ENCODE measurements around the gene DOCK4. TPM values are rescaled to one million over a fixed set of nuclear protein-coding genes. Genes with fewer than 3 reads are reported as not detected.

The DOCK4 gene
- total and polyA plus RNA-seq, 2 of the 8 experiments (the other 6 are each of a cell fraction or from before 2014, with no cell fraction given): 5.1 to 23.6 TPM

GRCh38 chr7:111911166-111911961 is 294.8 kb downstream of the DOCK4 start:
- ChIA-PET CTCF (ENCODE audit: partially characterized antibody) (no interaction called here), POLR2A (ENCODE audit: partially characterized antibody) (no interaction called here)
- no peak overlapping the region for H4K5ac ChIP-seq (ENCODE audit: insufficient read length, low read depth, low read length)
- H2AFZ ChIP-seq (ENCODE audit: low read length): no peak overlapping the region
- H3K4me3 ChIP-seq (ENCODE audit: extremely low read depth in 1 of 4, insufficient read depth in 2 of 4, low read depth in 3 of 4, low read length in 4 of 4): no peak overlapping the region
- H3K27me3 ChIP-seq (replicated peaks in 1 of 4; ENCODE audit: control insufficient read depth in 3 of 4, extremely low read depth in 1 of 4, insufficient read depth in 3 of 4, low read length in 3 of 4): no peaks in the 10 kb centered on the region
- H4K91ac ChIP-seq (replicated peaks; ENCODE audit: insufficient read length, low read length): no peak overlapping the region
- H3K79me2 ChIP-seq (ENCODE audit: control insufficient read depth in 1 of 2, insufficient read depth in 2 of 2, low read length in 2 of 2): no peaks in the 10 kb centered on the region
- no peak overlapping the region for H2BK12ac ChIP-seq (ENCODE audit: low read depth, low read length)
- no peak overlapping the region for H3K18ac ChIP-seq (ENCODE audit: extremely low read depth, low read length)
- H4K8ac ChIP-seq (ENCODE audit: extremely low read depth, insufficient read depth, low read length): no peak overlapping the region
- FAIRE-seq (no peak), DNase-seq (ENCODE audit: low read depth in 1 of 2, low spot score in 2 of 2) (no peak)
- H4K20me1 ChIP-seq (replicated peaks in 1 of 2; ENCODE audit: control insufficient read depth in 1 of 2, insufficient read depth in 2 of 2, low read length in 2 of 2): no peaks in the 10 kb centered on the region
- no peak overlapping the region for H3K9ac ChIP-seq (replicated peaks in 1 of 4; ENCODE audit: extremely low read depth in 1 of 4, low read depth in 3 of 4, low read length in 3 of 4)
- no peak overlapping the region for H3K27ac ChIP-seq (ENCODE audit: low read depth, low read length)
- no peak overlapping the region for H2AK5ac ChIP-seq (ENCODE audit: low read depth, low read length)
- no peak overlapping the region for H2BK120ac ChIP-seq (replicated peaks; ENCODE audit: low read depth, low read length)
- H3K4ac ChIP-seq (replicated peaks; ENCODE audit: insufficient read length, low read depth, low read length): no peak overlapping the region
- H3K56ac ChIP-seq (replicated peaks; ENCODE audit: insufficient read length, low read depth, low read length): no peak overlapping the region
- H3K4me1 ChIP-seq (replicated peaks in 1 of 4; ENCODE audit: control insufficient read depth in 3 of 4, insufficient read depth in 4 of 4, low read length in 3 of 4): no peaks in the 10 kb centered on the region
- no peak overlapping the region for H2BK20ac ChIP-seq (ENCODE audit: low read length)
- no peak overlapping the region for H2BK15ac ChIP-seq (ENCODE audit: low read length)
- H3K14ac ChIP-seq (ENCODE audit: insufficient read length): no peak overlapping the region
- no peaks in the 10 kb centered on the region for H3K79me1 ChIP-seq (ENCODE audit: low read depth, low read length)
- peaks cover 8% of the 10 kb centered on the region; the same call in 1 of the 2 replicates for H3K23me2 ChIP-seq (ENCODE audit: low read depth, low read length)
- H3K23ac ChIP-seq (ENCODE audit: insufficient read length): no peak overlapping the region
- no peaks in the 10 kb centered on the region for H3K9me3 ChIP-seq (ENCODE audit: insufficient read depth in 2 of 2, low read depth in 1 of 2, low read length in 1 of 2)
- H3K4me2 ChIP-seq (ENCODE audit: insufficient read depth in 1 of 2, low read depth in 2 of 2, low read length in 2 of 2): no peak overlapping the region
- no peak overlapping the region for H2BK5ac ChIP-seq (ENCODE audit: low read depth, low read length)
- WGBS, 2 experiments (ENCODE audit: extremely low coverage in 1 of 2, insufficient coverage in 1 of 2, insufficient read length in 1 of 2, insufficient replicate concordance in 2 of 2, low coverage in 1 of 2, low lambda C conversion rate in 2 of 2, missing lambda C conversion rate in 1 of 2): 89% methylated on average over 5 of the region's 5 CpGs; no CpG with 5 or more reads in 1 of the 2 experiments
- H3K36me3 ChIP-seq (ENCODE audit: control insufficient read depth in 2 of 4, insufficient read depth in 4 of 4, low read length in 3 of 4): no peaks in the 10 kb centered on the region; a peak in 2 of 8 replicates
- no peak for TF ChIP-seq CBX8 (IDR thresholded peaks at IDR 0.05; ENCODE audit: borderline replicate concordance, low read depth, low read length)
- TF ChIP-seq RFX5 (IDR thresholded peaks at IDR 0.05; ENCODE audit: borderline replicate concordance, low read depth, low read length): no peak
- no peak for TF ChIP-seq SRF (IDR thresholded peaks at IDR 0.05; ENCODE audit: low read depth, low read length)
- TF ChIP-seq RNF2 (IDR thresholded peaks at IDR 0.05; ENCODE audit: borderline replicate concordance, low read depth, low read length, missing control alignments, poor library complexity, severe bottlenecking): no peak
- TF ChIP-seq PHF8 (conservative IDR thresholded peaks at IDR 0.05; ENCODE audit: low read depth, low read length): no peak
- TF ChIP-seq CREB1 (IDR thresholded peaks at IDR 0.05): no peak
- TF ChIP-seq SIN3A (conservative IDR thresholded peaks at IDR 0.05 in 1 of 2, IDR thresholded peaks at IDR 0.05 in 1 of 2; ENCODE audit: low read depth in 1 of 2, low read length in 2 of 2): no peak
- TF ChIP-seq SP2 (IDR thresholded peaks at IDR 0.05; ENCODE audit: low read length): no peak
- no peak for TF ChIP-seq CHD1 (IDR thresholded peaks at IDR 0.05; ENCODE audit: low read depth, low read length)
- no peak for TF ChIP-seq RBBP5 (IDR thresholded peaks at IDR 0.05; ENCODE audit: borderline replicate concordance, low read depth, low read length)
- TF ChIP-seq TEAD4 (IDR thresholded peaks at IDR 0.05; ENCODE audit: low read depth, low read length): no peak
- no peak for TF ChIP-seq KDM1A (IDR thresholded peaks at IDR 0.05; ENCODE audit: borderline replicate concordance, low read length)
- TF ChIP-seq KDM4A (IDR thresholded peaks at IDR 0.05; ENCODE audit: low read depth, low read length, severe bottlenecking): no peak

All from H1 (cell line).